OCI-LY3 (cell line): ENCODE data around the gene GSTO2.

Experiments
- EZH2phosphoT487 ChIP-seq: fragments of 200-600 bp; shearing (Covaris generic); IDR thresholded peaks from 2 replicates; pipeline ENCODE4 v1.6.1; 2018; ENCODE audit warnings: antibody characterized with exemption, mixed run types, low read depth
- TF ChIP-seq, protein P1 (sequence below): fragments of 200-600, 300-600 bp; sonication (generic); IDR thresholded peaks from 2 replicates; pipeline ENCODE4 v1.5.1; 2014; ENCODE audit warnings: antibody characterized with exemption, low read length, low read depth

DNA sequence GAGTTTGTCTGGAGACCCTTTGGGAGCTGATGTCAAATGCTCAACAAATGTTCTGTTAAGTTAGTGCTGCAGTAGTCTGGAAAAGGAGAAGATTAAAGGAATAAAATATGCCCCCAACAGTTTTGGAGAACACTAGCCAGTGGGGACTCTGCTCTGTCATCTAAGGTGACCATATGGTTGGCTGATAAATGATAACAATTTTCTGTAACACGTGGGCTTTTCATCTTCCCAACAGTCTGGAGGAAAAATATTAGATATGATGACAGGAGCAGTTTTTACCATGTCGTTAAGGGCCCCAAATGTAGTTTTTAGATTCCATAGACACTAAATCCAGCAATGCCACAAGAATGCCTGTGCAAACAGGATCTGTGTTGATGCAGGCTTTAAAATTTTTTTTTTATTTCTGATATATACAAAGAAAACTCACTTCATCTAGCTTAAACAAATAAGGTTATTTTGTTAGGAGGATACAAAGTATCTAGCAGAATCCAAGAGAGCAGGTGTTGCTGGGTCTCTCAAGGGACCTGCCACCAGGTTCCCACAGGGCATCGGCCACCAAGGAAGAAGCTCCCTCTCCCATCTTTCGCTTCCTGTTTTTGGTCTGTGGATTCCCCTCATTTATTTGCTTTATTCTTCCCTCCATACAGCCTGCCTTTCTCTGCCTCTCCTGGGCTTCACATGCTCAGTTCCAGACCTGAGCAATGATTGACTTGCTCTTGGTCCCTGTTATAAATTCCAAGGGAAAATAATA, 78.5 kb downstream of the GSTO2 start:
- TF ChIP-seq, protein P1, sequence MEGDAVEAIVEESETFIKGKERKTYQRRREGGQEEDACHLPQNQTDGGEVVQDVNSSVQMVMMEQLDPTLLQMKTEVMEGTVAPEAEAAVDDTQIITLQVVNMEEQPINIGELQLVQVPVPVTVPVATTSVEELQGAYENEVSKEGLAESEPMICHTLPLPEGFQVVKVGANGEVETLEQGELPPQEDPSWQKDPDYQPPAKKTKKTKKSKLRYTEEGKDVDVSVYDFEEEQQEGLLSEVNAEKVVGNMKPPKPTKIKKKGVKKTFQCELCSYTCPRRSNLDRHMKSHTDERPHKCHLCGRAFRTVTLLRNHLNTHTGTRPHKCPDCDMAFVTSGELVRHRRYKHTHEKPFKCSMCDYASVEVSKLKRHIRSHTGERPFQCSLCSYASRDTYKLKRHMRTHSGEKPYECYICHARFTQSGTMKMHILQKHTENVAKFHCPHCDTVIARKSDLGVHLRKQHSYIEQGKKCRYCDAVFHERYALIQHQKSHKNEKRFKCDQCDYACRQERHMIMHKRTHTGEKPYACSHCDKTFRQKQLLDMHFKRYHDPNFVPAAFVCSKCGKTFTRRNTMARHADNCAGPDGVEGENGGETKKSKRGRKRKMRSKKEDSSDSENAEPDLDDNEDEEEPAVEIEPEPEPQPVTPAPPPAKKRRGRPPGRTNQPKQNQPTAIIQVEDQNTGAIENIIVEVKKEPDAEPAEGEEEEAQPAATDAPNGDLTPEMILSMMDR: no peak
- TF ChIP-seq EZH2phosphoT487: no peak
